Neural cell (in vitro differentiated cells): ENCODE data around the gene GAB4. TPM values are rescaled to one million over a fixed set of nuclear protein-coding genes. Genes with fewer than 3 reads are reported as not detected.

ENCODE experiments used
- H2AFZ ChIP-seq: fragments of 200-600, 300-800 bp; sonication (generic), shearing (Covaris generic); 2 replicates; pipeline ENCODE4 v1.6.0; 2014; ENCODE audit warnings: low read depth, mild to moderate bottlenecking, antibody characterized with exemption, low read length, moderate library complexity
- H3F3A ChIP-seq: fragments of 200-600 bp; shearing (Covaris generic); 2 replicates; pipeline ENCODE4 v1.6.1; 2016; ENCODE audit warnings: mild to moderate bottlenecking, moderate library complexity, mixed read lengths, antibody characterized with exemption, low read length; ENCODE audit not compliant: insufficient read depth, poor library complexity, severe bottlenecking
- H3K27ac ChIP-seq: fragments of 200-600, 300-800 bp; sonication (generic), shearing (Covaris generic); 2 replicates; pipeline ENCODE4 v1.5.1; 2014; ENCODE audit warnings: mild to moderate bottlenecking, low read length, moderate library complexity
- H3K27me3 ChIP-seq: fragments of 300-800, 200-600 bp; sonication (generic), shearing (Covaris generic); 2 replicates; pipeline ENCODE4 v1.6.0; 2014; ENCODE audit warnings: mild to moderate bottlenecking, low read depth, low read length, moderate library complexity; ENCODE audit not compliant: insufficient read depth
- H3K36me3 ChIP-seq: fragments of 300-800, 200-600 bp; sonication (generic), shearing (Covaris generic); 2 replicates; pipeline ENCODE4 v1.5.1; 2014; ENCODE audit warnings: mild to moderate bottlenecking, antibody characterized with exemption, low read length, moderate library complexity; ENCODE audit not compliant: insufficient read depth
- H3K4me2 ChIP-seq: fragments of 300-800, 200-600 bp; sonication (generic), shearing (Covaris generic); 2 replicates; pipeline ENCODE4 v1.6.0; 2014; ENCODE audit warnings: mild to moderate bottlenecking, low read length
- H3K4me3 ChIP-seq: fragments of 300-800, 200-600 bp; sonication (generic), shearing (Covaris generic); 2 replicates; pipeline ENCODE4 v1.5.1; 2014; ENCODE audit warnings: mild to moderate bottlenecking, low read length, moderate library complexity
- H3K79me2 ChIP-seq: fragments of 200-600 bp; shearing (Covaris generic); replicated peaks from 2 replicates; pipeline ENCODE4 v1.6.0; 2014; ENCODE audit warnings: mild to moderate bottlenecking, low read length, moderate library complexity; ENCODE audit not compliant: insufficient read depth
- H3K9ac ChIP-seq: fragments of 300-800, 200-600 bp; sonication (generic), shearing (Covaris generic); 2 replicates; pipeline ENCODE4 v1.6.1; 2016; ENCODE audit warnings: mild to moderate bottlenecking, low read length, mixed read lengths
- H3K9me2 ChIP-seq: fragments of 200-600 bp; shearing (Covaris generic); 2 replicates; pipeline ENCODE4 v1.6.1; 2016; ENCODE audit warnings: mild to moderate bottlenecking, low read length, mixed read lengths; ENCODE audit not compliant: insufficient read depth
- H3K9me3 ChIP-seq: fragments of 200-600, 300-800 bp; sonication (generic), shearing (Covaris generic); 2 replicates; pipeline ENCODE4 v1.6.1; 2016; ENCODE audit warnings: mild to moderate bottlenecking, mixed run types, low read length, moderate library complexity, mixed read lengths
- H4K20me1 ChIP-seq: fragments of 200-600 bp; shearing (Covaris generic); 2 replicates; pipeline ENCODE4 v1.6.1; 2016; ENCODE audit warnings: mild to moderate bottlenecking, mixed run types; ENCODE audit not compliant: insufficient read depth
- EP300 ChIP-seq: fragments of 450-650 bp; conservative IDR thresholded peaks from 2 replicates; pipeline ENCODE4 v1.6.1; 2014; ENCODE audit warnings: antibody characterized with exemption, mild to moderate bottlenecking, moderate library complexity; ENCODE audit not compliant: poor library complexity, severe bottlenecking
- EZH2 ChIP-seq: fragments of 200-600, 300-800 bp; shearing (Covaris generic), sonication (generic); IDR thresholded peaks from 2 replicates; pipeline ENCODE4 v1.6.1; 2014; ENCODE audit warnings: antibody characterized with exemption, low read length, borderline replicate concordance, mild to moderate bottlenecking; ENCODE audit not compliant: insufficient read depth, poor library complexity, severe bottlenecking
- MXI1 ChIP-seq: fragments of 450-650 bp; conservative IDR thresholded peaks from 2 replicates; pipeline ENCODE4 v1.6.1; 2014; ENCODE audit warnings: antibody characterized with exemption, mild to moderate bottlenecking; ENCODE audit not compliant: poor library complexity, severe bottlenecking
- POLR2AphosphoS5 ChIP-seq: IDR thresholded peaks from 2 replicates; pipeline ENCODE4 v1.6.1; 2012
- RAD21 ChIP-seq: fragments of 450-650 bp; conservative IDR thresholded peaks from 2 replicates; pipeline ENCODE4 v1.6.1; 2014; ENCODE audit warnings: antibody characterized with exemption, mild to moderate bottlenecking, moderate library complexity
- SMC3 ChIP-seq: fragments of 450-650 bp; conservative IDR thresholded peaks from 2 replicates; pipeline ENCODE4 v1.6.1; 2014; ENCODE audit warnings: antibody characterized with exemption, mild to moderate bottlenecking, moderate library complexity; ENCODE audit not compliant: poor library complexity
- TAF1 ChIP-seq: IDR thresholded peaks from 2 replicates; pipeline ENCODE4 v1.6.1; 2012; ENCODE audit warnings: low read depth
- polyA plus RNA-seq: library from polyadenylated mRNA; depleted of rRNA; stranded (reverse); fragments of >200 nt; gene quantifications from 2 replicates; pipeline ENCODE4 v1.2.3, GENCODE V29; 2014
- TF ChIP-seq, protein P1 (sequence below): fragments of 450-650 bp; IDR thresholded peaks from 2 replicates; pipeline ENCODE4 v1.5.1; 2014; ENCODE audit warnings: antibody characterized with exemption, mild to moderate bottlenecking, moderate library complexity; ENCODE audit not compliant: poor library complexity, severe bottlenecking
- TF ChIP-seq, protein P2 (sequence below): IDR thresholded peaks from 2 replicates; pipeline ENCODE4 v1.6.1; 2012; ENCODE audit warnings: borderline replicate concordance

GAB4 gene
- polyA plus RNA-seq, 1 donor from 2014 or later, result not detected

DNA sequence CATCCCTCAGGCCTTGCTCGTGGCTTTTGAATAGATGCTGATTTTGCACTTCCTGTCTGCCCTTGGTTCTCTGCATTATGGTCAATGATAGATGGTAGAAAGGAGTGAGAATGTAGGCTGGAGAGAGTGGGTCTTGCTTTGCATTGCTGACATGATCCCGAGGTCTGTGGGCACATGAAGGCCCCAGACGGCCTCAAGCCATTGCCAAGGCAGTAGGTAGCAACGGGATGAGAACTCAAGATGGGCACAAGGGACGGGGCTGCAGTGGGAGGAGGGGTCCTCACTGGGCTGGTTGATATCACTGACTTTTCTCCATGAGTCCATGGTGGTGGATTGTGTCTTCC lies 54.0 kb downstream of the GAB4 start:
- no peaks in the 10 kb centered on the region for H3F3A ChIP-seq
- H3K27me3 ChIP-seq, result no peaks in the 10 kb centered on the region
- no peaks in the 10 kb centered on the region for H4K20me1 ChIP-seq
- TF ChIP-seq EP300, result no peak
- H2AFZ ChIP-seq, result no peak overlapping the region
- H3K9me3 ChIP-seq, result no peaks in the 10 kb centered on the region
- no peaks in the 10 kb centered on the region for H3K36me3 ChIP-seq
- no peak overlapping the region for H3K9ac ChIP-seq
- no peak overlapping the region for H3K4me2 ChIP-seq
- H3K79me2 ChIP-seq, result no peaks in the 10 kb centered on the region
- H3K27ac ChIP-seq, result no peak overlapping the region
- no peaks in the 10 kb centered on the region for H3K9me2 ChIP-seq
- H3K4me3 ChIP-seq, result no peak overlapping the region

DNA sequence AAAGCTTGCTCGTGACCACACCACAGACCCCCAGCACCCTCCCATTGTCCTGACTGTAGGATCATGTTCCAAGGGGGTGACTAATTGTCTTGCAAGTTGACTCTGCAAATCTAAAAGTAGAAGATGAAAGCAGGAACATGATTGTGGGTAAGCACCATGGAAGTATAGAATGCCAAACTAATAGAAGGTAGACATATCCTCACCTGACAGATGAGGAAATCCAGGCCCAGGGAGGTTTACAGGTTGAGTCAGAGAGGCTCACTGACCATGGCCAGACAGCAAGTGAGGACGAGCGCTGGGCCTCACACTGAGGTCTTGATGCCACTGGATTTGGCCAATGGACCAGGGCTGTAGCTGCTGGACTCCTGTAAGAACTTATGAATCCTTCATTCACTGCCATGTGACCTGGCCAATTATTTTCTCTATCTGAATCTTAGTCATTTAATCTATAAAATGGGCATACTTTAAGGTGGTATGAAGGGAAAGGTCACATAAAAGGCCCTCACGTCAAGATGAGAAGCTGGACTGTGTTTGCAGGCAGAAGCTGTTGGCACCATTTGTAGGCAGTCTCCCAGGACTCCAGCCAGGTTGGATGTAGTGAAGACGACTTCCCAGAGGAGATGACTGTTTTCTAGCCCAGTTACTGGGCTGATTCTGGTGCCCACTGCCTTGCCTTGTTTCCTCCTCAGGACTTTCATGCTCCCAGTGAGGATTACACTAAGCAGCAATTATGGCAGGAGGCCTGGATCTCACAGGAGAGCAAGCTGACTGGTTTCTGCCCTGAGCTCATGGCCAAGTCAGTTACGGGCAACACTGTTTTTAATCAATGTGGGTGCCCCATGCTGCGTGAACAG lies 54.6 kb downstream of the GAB4 start:
- H3F3A ChIP-seq, result no peaks in the 10 kb centered on the region
- no peak overlapping the region for H3K27ac ChIP-seq
- TF ChIP-seq MXI1 (no peak), TAF1 (no peak), EZH2 (no peak), SMC3 (no peak), POLR2AphosphoS5 (no peak), EP300 (no peak)
- TF ChIP-seq, protein P1, sequence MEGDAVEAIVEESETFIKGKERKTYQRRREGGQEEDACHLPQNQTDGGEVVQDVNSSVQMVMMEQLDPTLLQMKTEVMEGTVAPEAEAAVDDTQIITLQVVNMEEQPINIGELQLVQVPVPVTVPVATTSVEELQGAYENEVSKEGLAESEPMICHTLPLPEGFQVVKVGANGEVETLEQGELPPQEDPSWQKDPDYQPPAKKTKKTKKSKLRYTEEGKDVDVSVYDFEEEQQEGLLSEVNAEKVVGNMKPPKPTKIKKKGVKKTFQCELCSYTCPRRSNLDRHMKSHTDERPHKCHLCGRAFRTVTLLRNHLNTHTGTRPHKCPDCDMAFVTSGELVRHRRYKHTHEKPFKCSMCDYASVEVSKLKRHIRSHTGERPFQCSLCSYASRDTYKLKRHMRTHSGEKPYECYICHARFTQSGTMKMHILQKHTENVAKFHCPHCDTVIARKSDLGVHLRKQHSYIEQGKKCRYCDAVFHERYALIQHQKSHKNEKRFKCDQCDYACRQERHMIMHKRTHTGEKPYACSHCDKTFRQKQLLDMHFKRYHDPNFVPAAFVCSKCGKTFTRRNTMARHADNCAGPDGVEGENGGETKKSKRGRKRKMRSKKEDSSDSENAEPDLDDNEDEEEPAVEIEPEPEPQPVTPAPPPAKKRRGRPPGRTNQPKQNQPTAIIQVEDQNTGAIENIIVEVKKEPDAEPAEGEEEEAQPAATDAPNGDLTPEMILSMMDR, result no peak
- TF ChIP-seq, protein P2, sequence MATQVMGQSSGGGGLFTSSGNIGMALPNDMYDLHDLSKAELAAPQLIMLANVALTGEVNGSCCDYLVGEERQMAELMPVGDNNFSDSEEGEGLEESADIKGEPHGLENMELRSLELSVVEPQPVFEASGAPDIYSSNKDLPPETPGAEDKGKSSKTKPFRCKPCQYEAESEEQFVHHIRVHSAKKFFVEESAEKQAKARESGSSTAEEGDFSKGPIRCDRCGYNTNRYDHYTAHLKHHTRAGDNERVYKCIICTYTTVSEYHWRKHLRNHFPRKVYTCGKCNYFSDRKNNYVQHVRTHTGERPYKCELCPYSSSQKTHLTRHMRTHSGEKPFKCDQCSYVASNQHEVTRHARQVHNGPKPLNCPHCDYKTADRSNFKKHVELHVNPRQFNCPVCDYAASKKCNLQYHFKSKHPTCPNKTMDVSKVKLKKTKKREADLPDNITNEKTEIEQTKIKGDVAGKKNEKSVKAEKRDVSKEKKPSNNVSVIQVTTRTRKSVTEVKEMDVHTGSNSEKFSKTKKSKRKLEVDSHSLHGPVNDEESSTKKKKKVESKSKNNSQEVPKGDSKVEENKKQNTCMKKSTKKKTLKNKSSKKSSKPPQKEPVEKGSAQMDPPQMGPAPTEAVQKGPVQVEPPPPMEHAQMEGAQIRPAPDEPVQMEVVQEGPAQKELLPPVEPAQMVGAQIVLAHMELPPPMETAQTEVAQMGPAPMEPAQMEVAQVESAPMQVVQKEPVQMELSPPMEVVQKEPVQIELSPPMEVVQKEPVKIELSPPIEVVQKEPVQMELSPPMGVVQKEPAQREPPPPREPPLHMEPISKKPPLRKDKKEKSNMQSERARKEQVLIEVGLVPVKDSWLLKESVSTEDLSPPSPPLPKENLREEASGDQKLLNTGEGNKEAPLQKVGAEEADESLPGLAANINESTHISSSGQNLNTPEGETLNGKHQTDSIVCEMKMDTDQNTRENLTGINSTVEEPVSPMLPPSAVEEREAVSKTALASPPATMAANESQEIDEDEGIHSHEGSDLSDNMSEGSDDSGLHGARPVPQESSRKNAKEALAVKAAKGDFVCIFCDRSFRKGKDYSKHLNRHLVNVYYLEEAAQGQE, result no peak
- H3K79me2 ChIP-seq, result no peaks in the 10 kb centered on the region
- H3K36me3 ChIP-seq, result no peaks in the 10 kb centered on the region
- no peaks in the 10 kb centered on the region for H3K9me3 ChIP-seq
- H3K27me3 ChIP-seq, result no peaks in the 10 kb centered on the region
- no peak overlapping the region for H3K4me2 ChIP-seq
- H2AFZ ChIP-seq, result no peak overlapping the region
- H3K9me2 ChIP-seq, result no peaks in the 10 kb centered on the region
- no peak overlapping the region for H3K9ac ChIP-seq
- H3K4me3 ChIP-seq, result no peak overlapping the region
- no peaks in the 10 kb centered on the region for H4K20me1 ChIP-seq

DNA sequence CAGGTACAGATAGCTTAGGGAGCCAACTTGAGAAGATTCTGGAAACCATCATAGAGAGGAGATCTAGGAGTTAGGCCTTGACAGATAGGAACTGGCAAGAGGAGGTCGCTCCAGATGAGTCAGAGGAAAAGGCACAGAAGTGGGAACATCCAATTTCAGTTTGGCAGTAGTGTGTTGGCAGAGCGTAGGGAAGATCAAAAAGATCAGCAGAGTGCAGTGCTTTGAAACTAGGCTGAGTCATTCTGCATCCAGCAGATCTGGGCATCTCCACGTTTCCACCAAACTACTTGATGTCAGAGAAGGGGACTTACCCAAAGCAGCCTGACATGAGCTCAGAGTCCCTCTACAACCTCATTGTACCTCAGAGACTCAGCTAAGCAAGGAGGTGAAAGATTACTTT lies 58.5 kb downstream of the GAB4 start:
- Histone ChIP-seq H3K36me3 (no peaks in the 10 kb centered on the region), H3K27me3 (no peaks in the 10 kb centered on the region), H4K20me1 (no peaks in the 10 kb centered on the region), H3K27ac (no peak overlapping the region), H3K4me3 (no peak overlapping the region), H3K4me2 (no peak overlapping the region), H2AFZ (no peak overlapping the region), H3K9ac (no peak overlapping the region), H3K9me3 (no peaks in the 10 kb centered on the region), H3F3A (no peaks in the 10 kb centered on the region), H3K79me2 (no peaks in the 10 kb centered on the region), H3K9me2 (no peaks in the 10 kb centered on the region)
- TF ChIP-seq, protein P1, result no peak
- no peak for TF ChIP-seq EZH2
- TF ChIP-seq SMC3, result no peak
- no peak for TF ChIP-seq EP300
- TF ChIP-seq MXI1, result no peak
- TF ChIP-seq TAF1, result no peak
- no peak for TF ChIP-seq POLR2AphosphoS5
- TF ChIP-seq, protein P2, result no peak
- TF ChIP-seq RAD21, result no peak
